ENCODE data around the gene ALDH3B1. TPM values are rescaled to one million over a fixed set of nuclear protein-coding genes. Genes with fewer than 3 reads are reported as not detected.
A peak's percentile ranks its signal among the peaks of the same experiment; 100 is the strongest.

Gene ALDH3B1
- total and polyA plus RNA-seq, 10 of the 15 experiments (the other 5 are each of a cell fraction or from before 2014, with no cell fraction given): 0.03 to 0.37 (median 0.17) TPM; not detected in 3

GRCh38 chr11:68003846-68004550, 6.1 kb upstream of the ALDH3B1 start, which contains the start of gene UNC93B1 (continued):
- TF ChIP-seq DPF2 (IDR thresholded peaks at IDR 0.05) (peak; percentile 24; the same call in 1 of the 2 replicates), NFYB (IDR thresholded peaks at IDR 0.05; ENCODE audit: insufficient read depth, low read depth, low read length) (no peak), EED (IDR thresholded peaks at IDR 0.05; ENCODE audit: low read depth) (no peak), CEBPB (IDR thresholded peaks at IDR 0.05; ENCODE audit: borderline replicate concordance in 1 of 2, low read depth in 2 of 2, low read length in 2 of 2) (no peak), SUZ12 (IDR thresholded peaks at IDR 0.05; ENCODE audit: unreplicated experiment) (no peak), RFX5 (IDR thresholded peaks at IDR 0.05; ENCODE audit: low read depth, low read length) (no peak), NFIC (IDR thresholded peaks at IDR 0.05; ENCODE audit: low read depth, low read length) (no peak), BRCA1 (IDR thresholded peaks at IDR 0.05; ENCODE audit: low read depth, low read length) (no peak), IKZF2 (IDR thresholded peaks at IDR 0.05) (no peak), IRF4 (IDR thresholded peaks at IDR 0.05; ENCODE audit: low read depth, low read length) (no peak), HCFC1 (IDR thresholded peaks at IDR 0.05; ENCODE audit: low read length) (no peak), RB1 (IDR thresholded peaks at IDR 0.05; ENCODE audit: borderline replicate concordance) (no peak), ZNF217 (IDR thresholded peaks at IDR 0.05) (peak; percentile 94), CBFB (IDR thresholded peaks at IDR 0.05; ENCODE audit: low read depth) (no peak), SIN3A (IDR thresholded peaks at IDR 0.05; ENCODE audit: low read depth, low read length) (peak; percentile 40; the same call in 1 of the 2 replicates), PRDM15 (CRISPR knock-in tag; IDR thresholded peaks at IDR 0.05) (no peak), SREBF2 (IDR thresholded peaks at IDR 0.05; ENCODE audit: low read length) (no peak), SRF (IDR thresholded peaks at IDR 0.05; ENCODE audit: low read depth in 2 of 2, low read length in 2 of 2) (no peak), PAX8 (IDR thresholded peaks at IDR 0.05) (no peak), STAT3 (IDR thresholded peaks at IDR 0.05; ENCODE audit: low read depth, low read length) (no peak), RELB (IDR thresholded peaks at IDR 0.05; ENCODE audit: low read depth) (no peak), NR2F1 (conservative IDR thresholded peaks at IDR 0.05) (no peak), ZBED1 (IDR thresholded peaks at IDR 0.05; ENCODE audit: borderline replicate concordance) (no peak), TAF1 (IDR thresholded peaks at IDR 0.05; ENCODE audit: borderline replicate concordance, low read depth, low read length) (peak; percentile 62; the same call in 1 of the 2 replicates), FOS (IDR thresholded peaks at IDR 0.05; ENCODE audit: borderline replicate concordance, extremely low read depth, insufficient read length) (no peak), ZNF24 (IDR thresholded peaks at IDR 0.05) (no peak; the same call in 1 of the 2 replicates), MTA3 (IDR thresholded peaks at IDR 0.05; ENCODE audit: borderline replicate concordance, low read length) (no peak), CREB1 (IDR thresholded peaks at IDR 0.05; ENCODE audit: low read depth) (peak; percentile 59; the same call in 1 of the 2 replicates)
